Stromal cell of bone marrow (primary cell): ENCODE measurements around the gene NECTIN4.
"Not testable (repeated sequence)": the region's sequence is repeated elsewhere in the genome, so short reads cannot be mapped to it uniquely, and the experiment has no call there.

Experiments
- DNase-seq: peaks from one replicate; pipeline ENCODE4 v3.0.0-alpha.2; 2012; ENCODE audit warnings: low read depth

The NECTIN4 gene

DNA sequence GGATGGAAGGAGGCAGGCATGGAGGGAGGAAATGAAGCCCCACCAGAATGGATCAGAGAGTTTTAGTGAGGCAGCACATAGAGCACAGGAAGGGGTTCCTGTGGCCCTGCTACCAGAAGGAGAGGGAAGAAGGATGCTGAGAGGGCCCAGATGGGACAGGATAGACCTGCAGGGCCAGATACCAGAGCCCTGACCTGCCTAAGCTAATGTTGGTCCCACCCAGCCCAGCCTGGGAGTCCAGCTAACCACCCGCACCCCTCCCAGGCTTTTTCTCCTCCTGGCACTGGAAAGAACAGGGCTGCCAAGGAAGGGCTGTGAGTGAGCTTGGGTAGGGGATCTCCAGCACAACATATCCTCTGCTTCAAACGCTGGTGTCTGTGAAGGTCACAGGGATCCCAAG lies 6.9 kb downstream of the NECTIN4 start:
- DNase-seq: no peak

DNA sequence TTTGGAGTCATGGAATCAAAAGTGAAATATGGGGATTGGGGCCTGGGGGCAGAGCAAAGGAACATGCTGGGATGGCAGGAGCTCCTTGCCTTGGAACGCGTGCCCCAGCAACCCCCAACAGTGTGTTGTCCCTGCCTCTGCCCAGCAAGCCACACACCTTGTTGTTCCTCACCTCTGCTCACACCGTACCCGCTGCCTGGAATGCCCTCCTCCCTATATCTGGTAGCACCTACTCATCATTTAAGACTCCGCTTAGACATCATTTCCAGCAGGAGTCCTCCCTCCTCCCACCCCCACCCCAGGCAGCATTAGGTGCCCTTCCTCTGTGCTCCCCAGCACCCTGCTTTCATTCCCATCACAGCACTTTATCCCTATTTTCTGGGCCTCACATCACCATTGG lies 7.8 kb downstream of the NECTIN4 start:
- no peak for DNase-seq

DNA sequence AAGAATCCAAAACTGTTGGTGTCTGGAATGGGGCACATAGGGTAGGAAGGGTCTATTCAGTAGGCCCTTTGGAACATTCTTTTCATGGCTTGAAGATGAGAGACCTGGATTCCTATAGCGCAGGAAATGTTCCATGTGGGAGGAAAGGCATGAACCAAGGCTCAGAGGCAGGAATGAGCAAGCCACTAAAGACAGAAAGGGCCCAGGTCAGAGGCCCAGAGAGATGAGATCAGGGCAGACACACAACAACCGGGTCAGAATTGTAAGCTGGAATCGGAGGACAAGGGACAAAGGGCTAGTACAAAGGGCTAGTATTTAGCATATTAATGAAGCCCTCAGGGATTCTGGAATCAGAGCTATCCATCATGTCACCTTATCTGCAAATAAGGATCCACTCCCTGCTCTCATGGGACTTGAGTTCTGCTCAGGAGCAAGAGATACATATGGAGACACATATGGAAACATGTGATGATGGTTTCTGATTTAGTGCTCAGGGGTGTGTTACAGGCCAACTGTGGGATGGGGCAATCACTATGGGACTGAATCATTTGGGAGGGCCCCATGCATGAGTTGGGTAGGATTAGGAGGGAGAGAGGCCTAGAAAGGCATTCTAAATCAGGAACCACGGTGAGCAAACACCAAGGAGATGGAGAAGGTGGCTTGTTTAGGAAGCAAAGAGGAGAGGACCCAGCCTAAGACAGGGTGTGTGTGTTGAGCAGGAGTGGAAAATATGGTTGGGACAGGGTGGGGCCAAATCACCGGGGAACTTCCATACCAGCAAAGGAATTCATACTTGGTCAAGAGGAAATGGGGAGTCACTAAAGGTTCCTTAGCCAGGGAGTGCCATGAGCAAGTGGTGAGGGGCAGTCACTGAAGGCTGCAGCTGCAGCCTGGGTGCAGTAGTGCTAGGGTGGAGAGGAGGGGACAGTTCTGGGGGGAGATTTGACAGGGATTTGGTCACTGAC lies 8.6 kb downstream of the NECTIN4 start:
- DNase-seq: peak; percentile 16

DNA sequence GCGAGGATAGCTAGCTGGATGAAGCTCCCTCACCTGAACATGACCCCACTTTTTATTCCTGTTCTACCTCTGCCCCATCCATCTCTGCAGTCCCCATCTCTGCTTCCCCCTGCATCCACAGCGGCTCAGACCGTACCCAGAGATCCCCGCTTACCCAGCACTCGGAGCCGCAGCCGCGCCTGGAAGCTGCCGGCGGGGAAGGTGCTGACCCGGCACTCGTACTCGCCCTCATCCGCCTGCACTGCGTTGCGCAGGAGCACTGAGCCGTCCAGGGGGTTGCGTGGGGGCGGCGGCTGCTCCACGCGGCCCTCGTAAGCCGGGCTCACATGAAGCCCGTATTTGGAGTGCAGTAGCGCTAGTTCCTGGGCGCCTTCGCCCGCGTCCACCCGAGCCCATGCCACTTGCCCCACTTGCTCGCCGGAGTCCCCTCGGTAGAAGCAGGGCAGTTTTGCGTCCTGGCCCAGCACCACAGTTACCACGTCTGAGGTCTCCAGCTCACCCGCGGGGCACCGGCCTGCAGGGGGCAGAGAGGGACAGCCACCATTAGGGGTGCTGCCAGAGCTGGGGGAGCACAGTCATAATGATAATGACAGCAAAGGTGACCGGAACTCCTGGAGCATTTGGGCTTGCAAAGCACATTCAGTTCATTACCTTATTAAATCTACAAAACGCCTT lies 9.8 kb downstream of the NECTIN4 start:
- no peak for DNase-seq

GRCh38 chr1:161077426-161077825 lies 11.9 kb downstream of the NECTIN4 start:
- no peak for DNase-seq

DNA sequence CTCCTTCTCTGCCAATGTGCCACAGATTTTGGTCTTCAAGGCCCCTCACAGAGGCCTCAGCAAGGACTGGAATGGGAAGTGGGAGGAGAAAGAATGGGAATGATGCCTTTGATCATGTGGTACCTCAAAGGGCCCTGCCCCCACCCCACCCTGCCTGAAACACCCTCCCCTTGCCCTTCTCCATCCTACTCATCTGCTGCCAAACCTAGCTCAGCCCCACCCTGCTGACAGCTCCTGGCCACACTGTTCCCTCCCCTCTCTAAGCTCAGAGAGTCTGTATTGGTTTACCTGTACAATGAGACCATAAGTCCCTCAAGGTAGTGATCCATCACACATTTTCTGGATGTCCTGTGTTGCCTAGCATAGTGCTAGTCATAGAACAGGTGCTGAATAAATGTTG lies 12.9 kb downstream of the NECTIN4 start:
- DNase-seq: no peak

DNA sequence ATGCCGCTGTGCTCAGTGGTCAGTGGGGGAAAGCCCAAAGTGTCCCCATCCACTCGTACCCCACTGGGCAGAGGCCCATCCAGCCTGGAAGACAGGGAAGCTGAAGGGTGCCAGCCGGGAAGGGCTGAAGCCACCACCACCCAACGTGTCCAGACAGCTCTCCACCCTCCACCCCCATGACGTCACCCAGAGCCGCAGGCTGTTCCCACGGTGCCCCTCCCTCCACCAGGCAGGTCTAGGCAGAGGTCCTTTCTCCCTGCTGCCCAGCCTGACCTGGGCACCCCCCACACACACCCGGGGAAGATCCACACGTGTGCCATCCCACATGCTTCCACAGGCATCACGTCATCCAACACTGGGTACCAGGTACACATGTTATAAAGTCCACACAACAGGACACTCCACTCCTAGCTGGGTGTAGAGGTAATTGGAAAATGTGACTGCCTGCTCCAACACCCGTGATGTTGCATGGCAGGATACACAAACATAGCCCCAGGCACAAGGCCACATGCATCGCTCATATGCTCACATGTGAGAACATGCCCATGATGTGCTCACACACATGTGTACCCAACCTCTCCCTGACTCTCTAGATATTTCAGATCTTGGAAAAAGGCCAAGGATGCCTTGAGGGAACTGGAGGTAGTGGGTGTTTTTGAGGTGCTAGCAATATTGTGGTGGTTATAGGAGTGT lies 14.5 kb downstream of the NECTIN4 start:
- DNase-seq: no peak

DNA sequence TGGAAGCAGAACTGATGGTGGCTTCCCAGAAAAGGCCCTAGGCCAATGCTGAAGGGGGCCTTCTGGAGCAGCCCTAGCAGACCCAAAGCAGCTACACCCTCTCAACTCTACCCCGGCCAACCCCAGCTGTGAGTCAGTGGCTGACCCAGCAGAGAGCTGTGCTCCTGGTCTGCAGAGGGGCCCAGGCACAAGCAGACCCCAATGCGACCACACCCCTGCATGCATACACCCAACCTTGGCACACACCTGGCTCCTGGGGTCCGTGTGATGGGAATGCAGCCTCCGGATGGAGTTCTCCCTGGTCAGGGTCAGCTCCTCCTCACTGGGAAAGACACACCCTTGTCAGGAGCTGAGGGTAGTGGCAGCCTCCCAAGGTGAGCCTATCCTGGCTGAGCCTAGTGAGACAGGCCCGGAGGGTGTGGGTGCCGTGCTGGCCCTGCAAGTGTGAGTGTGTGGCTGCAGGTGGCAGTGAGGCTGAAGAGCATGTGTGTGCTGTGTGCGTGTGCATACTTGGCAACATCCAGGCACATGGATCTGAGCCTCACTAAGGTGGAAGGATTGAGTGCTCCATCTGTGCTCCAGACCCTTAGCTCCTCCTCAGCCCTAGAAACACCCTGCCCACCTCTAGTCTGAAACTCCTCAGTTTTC lies 15.8 kb downstream of the NECTIN4 start:
- no peak for DNase-seq

DNA sequence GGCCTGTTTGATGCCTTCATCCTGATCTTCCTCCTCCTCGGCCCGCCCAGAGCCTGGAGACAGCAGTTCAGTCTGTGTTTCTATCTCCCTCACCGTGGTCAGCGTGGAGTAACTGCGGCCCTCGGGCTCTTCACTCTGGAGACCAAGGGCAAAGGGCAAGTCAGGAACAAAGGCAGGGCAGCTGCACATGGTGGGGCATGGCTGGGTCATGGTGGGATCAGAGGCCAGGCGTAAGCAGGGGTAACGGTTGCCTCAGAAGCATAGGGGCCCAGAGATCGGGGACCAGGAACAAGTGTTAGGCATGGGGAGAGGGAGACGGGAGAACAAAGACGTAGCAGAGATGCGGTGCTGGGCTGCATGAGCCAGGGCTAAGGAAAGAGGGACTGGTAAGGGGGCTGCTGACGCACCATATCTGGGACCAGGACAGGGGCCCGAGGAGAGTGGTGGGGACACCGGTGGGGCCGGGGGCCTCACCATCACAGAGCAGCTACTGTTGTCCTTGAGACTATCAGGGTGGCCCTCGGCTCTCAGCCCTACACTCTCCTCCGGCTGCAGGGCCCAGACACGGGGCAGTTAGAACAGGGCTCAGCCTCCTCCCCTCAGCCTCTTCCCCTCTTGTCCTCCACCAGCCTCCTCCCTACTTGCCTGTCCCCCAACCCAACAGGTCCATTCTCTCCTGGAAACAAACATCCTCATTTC lies 16.5 kb downstream of the NECTIN4 start:
- DNase-seq: no peak

GRCh38 chr1:161071886-161072371 lies 17.4 kb downstream of the NECTIN4 start:
- DNase-seq: peak; percentile 33

GRCh38 chr1:161070761-161071160 lies 18.6 kb downstream of the NECTIN4 start:
- DNase-seq: no peak

DNA sequence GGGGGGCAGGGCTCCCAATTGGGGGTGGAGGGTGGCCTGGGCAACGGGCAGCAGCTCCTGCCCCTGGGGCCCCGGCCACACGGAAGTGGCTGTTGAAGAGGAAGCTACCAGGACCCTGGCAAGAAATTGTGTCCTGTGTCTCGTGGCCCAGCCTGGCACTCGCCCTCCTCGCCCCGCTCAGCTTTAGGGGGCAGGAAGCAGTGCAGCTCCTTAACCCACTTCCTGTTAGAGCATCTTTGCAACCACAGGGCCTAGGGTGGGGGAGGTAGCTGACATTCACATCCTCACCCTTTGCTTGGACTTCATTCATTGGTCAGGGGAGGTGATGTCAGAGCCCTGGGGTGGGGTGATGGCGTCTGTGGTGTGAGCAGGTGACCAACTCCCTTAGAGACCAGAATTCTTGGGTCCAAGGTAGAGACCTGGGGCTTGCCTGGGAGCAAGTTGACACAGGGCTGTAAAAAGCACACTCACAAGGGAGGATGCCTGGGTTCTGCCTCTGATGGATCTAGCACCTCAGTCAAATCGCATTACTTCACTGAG lies 19.6 kb downstream of the NECTIN4 start, which contains the start of gene ARHGAP30:
ARHGAP30 (minus strand) TSS at position 161 of the 540 bp plus-strand sequence. CDS start 267 bp downstream, outside the sequence.
- no peak for DNase-seq

GRCh38 chr1:161069241-161069640 lies 20.1 kb downstream of the NECTIN4 start:
- DNase-seq: no peak

GRCh38 chr1:161068306-161069234 lies 20.8 kb downstream of the NECTIN4 start:
- no peak for DNase-seq

- DNase-seq: no peak
Observed at GRCh38 chr1:161066694-161067093, 22.7 kb downstream of the NECTIN4 start.

DNA sequence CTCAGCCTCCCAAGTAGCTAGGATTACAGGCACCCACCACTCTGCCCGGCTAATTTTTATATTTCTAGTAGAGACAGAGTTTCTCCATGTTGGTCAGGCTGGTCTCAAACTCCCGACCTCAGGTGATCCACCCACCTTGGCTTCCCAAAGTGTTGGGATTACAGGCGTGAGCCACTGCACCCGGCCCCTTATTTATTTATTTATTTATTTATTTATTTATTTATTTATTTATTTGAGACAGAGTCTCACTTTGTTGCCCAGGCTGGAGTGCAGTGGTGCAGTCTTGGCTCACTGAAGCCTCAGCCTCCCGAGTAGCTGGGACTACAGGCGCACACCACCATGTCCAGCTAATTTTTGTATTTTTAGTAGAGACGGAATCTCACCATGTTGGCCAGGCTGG lies 23.7 kb downstream of the NECTIN4 start:
- DNase-seq: not testable (repeated sequence)

GRCh38 chr1:161063936-161064335 lies 25.4 kb downstream of the NECTIN4 start:
- DNase-seq: not testable (repeated sequence)

- no peak for DNase-seq
Observed at GRCh38 chr1:161061419-161061818, 27.9 kb downstream of the NECTIN4 start.

DNA sequence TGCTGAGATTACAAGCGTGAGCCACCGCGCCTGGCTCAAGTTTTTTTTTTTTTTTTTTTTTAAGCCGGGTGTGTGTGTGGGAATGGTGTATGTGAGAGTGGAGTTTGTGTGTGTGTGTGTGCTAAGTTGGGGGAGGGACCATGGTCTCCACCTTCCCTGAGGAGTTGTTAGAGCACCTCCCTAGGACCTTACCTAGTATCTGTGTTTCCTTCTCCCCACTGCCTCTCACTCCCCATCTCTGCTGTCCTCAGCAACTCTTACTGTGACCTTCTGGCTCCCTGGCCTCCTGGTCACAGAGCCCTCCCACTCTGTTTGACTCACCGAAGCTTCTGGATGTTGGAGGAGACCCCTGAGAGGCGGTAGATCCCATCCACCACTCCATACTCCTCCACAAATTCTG lies 30.1 kb downstream of the NECTIN4 start:
- no peak for DNase-seq

DNA sequence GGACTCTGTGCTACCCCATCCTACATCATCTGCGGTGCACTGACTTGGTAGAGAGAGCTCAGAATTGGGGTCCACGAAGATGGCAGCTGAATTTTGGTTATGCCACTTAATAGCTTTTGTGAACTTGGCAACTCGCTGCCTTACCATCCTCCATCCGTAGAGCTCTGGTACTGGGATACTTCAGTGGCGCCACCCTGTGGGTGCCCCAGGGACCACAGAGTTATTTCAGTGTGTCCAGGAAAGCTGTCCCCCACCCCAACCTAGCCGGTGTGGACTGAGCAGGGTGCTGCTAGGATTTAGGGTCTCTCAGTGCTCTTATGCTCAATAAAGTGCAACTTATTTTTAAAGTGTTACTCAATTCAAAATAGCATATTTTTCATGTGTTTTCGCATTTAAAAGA lies 34.6 kb downstream of the NECTIN4 start:
- no peak for DNase-seq
